SK-N-MC (cell line): ENCODE measurements around the gene HASPIN.

ENCODE experiments used
- EZH2 ChIP-seq: fragments of 200-600 bp; sonication (generic); IDR thresholded peaks from one replicate; pipeline ENCODE4 v1.6.1; 2017; ENCODE audit warnings: antibody characterized with exemption
- FOXP2 ChIP-seq: optimal IDR thresholded peaks from 2 replicates; pipeline ENCODE3; 2011; ENCODE audit warnings: mild to moderate bottlenecking, moderate library complexity; ENCODE audit not compliant: insufficient read depth; ENCODE audit errors: extremely low read length, control extremely low read depth
- POLR2AphosphoS5 ChIP-seq: IDR thresholded peaks from 2 replicates; pipeline ENCODE4 v1.6.1; 2012; ENCODE audit warnings: mild to moderate bottlenecking, low read depth, low read length, borderline replicate concordance

GRCh38 chr17:3751836-3752235 lies 28.1 kb downstream of the HASPIN start:
- TF ChIP-seq EZH2 (no peak), POLR2AphosphoS5 (no peak), FOXP2 (no peak)
